Muscle of leg (tissue), 11 donors: ENCODE measurements around the gene RYR1. TPM values are rescaled to one million over a fixed set of nuclear protein-coding genes. Genes with fewer than 3 reads are reported as not detected.

ENCODE experiments used
- DNase-seq: peaks from one replicate; pipeline ENCODE4 v3.0.0; 2013
- H3K27ac ChIP-seq: one replicate; pipeline ENCODE4 v1.5.1; 2013; ENCODE audit warnings: mild to moderate bottlenecking, low read length, control low read depth
- H3K27me3 ChIP-seq: one replicate; pipeline ENCODE4 v1.6.1; 2013; ENCODE audit warnings: low read length; ENCODE audit not compliant: control insufficient read depth, insufficient read depth
- H3K36me3 ChIP-seq: one replicate; pipeline ENCODE4 v1.6.1; 2013; ENCODE audit warnings: low read length; ENCODE audit not compliant: control insufficient read depth, insufficient read depth
- H3K4me1 ChIP-seq: one replicate; pipeline ENCODE4 v1.6.1; 2013; ENCODE audit warnings: low read length; ENCODE audit not compliant: control insufficient read depth, insufficient read depth
- H3K4me3 ChIP-seq: one replicate; pipeline ENCODE4 v1.5.1; 2013; ENCODE audit warnings: low read length, control low read depth
- H3K9me3 ChIP-seq: replicated peaks from 2 replicates; pipeline ENCODE4 v1.6.1; 2013; ENCODE audit warnings: low read depth, low read length; ENCODE audit not compliant: control insufficient read depth
- whole genome bisulfite sequencing: methylation state at CpG from one replicate; pipeline ENCODE4 v1.1.5; 2013; ENCODE audit warnings: missing lambda C conversion rate; ENCODE audit not compliant: insufficient coverage; 5-methylcytosine and 5-hydroxymethylcytosine counted together
- polyA plus RNA-seq, 8 donors: library from polyadenylated mRNA; unstranded; fragments of 120-200 nt; gene quantifications; one replicate each; pipeline versions ENCODE4 v1.2.1 to v1.2.3, GENCODE V29; 2013; ENCODE audit warnings: inconsistent platforms in 1 of 8, low replicate concordance in 1 of 8; ENCODE audit not compliant: insufficient read length in 8 of 8, insufficient read depth in 1 of 8
- total RNA-seq: library from RNA; stranded (reverse); fragments of 120-200 nt; gene quantifications from one replicate; pipeline ENCODE4 v1.2.4, GENCODE V29; 2013

The RYR1 gene
- total and polyA plus RNA-seq, 9 donors: 145 to 817 (median 491) TPM

DNA sequence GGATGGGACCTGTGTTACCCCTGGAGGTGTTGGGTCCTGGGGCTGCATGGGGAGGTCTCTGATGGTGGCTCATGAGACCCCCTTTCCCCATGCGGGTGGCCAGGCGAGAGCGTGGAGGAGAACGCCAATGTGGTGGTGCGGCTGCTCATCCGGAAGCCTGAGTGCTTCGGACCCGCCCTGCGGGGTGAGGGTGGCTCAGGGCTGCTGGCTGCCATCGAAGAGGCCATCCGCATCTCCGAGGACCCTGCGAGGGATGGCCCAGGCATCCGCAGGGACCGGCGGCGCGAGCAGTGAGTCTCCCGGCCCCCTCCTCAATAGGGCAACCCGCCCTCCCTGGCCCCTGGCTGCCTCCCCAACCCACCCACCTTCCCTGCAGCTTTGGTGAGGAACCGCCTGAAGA lies 66.0 kb downstream of the RYR1 start:
- Histone ChIP-seq H3K27me3 (no peaks in the 10 kb centered on the region), H3K27ac (no peak overlapping the region), H3K4me1 (no peaks in the 10 kb centered on the region), H3K4me3 (no peak overlapping the region), H3K36me3 (peaks cover 86% of the 10 kb centered on the region), H3K9me3 (no peaks in the 10 kb centered on the region)
- DNase-seq: no peak
- 93% methylated on average over 20 of the region's 21 CpGs for WGBS

DNA sequence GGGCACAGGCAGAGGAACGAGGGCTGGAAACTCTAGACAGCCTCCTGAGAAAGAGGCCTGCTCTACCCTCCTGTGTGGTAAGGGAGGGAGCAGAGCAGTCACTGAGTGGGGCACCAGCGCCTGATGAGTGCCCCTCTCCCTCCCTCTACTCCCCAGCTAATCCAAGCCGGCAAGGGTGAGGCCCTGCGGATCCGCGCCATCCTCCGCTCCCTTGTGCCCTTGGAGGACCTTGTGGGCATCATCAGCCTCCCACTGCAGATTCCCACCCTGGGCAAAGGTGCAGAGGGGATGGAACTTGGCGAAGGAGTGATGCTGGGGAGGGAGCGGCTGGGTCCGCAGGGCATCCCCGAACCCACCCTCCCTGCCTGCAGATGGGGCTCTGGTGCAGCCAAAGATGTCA lies 67.0 kb downstream of the RYR1 start:
- no peak overlapping the region for H3K27ac ChIP-seq
- no peak for DNase-seq
- H3K4me1 ChIP-seq: no peaks in the 10 kb centered on the region
- H3K27me3 ChIP-seq: no peaks in the 10 kb centered on the region
- H3K9me3 ChIP-seq: no peaks in the 10 kb centered on the region
- peaks cover 88% of the 10 kb centered on the region for H3K36me3 ChIP-seq
- WGBS: 88% methylated on average over 4 of the region's 11 CpGs
- no peak overlapping the region for H3K4me3 ChIP-seq

DNA sequence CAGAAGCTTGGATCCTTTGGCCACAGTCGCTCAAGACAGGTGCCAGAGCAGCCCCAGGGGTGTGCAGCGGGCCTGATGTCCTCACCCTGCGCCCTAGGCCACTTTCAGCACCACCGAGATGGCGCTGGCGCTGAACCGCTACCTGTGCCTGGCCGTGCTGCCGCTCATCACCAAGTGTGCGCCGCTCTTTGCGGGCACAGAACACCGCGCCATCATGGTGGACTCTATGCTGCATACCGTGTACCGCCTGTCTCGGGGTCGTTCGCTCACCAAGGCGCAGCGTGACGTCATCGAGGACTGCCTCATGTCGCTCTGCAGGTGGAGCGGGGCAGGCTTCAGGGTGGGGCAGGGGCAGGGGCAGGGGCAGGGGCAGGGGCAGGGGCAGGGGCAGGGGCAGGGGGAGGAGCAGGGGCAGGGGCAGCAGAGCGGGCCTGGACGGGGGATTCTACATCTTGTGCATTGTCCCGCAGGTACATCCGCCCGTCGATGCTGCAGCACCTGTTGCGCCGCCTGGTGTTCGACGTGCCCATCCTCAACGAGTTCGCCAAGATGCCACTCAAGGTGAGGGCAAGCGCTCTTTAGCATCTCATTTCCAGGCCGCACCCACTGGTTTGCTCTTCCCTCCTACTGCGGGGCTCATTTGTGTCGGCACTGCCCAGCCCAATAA lies 69.1 kb downstream of the RYR1 start:
- DNase-seq: no peak
- H3K36me3 ChIP-seq: peaks cover 83% of the 10 kb centered on the region
- H3K27ac ChIP-seq: no peak overlapping the region
- H3K4me1 ChIP-seq: no peaks in the 10 kb centered on the region
- H3K4me3 ChIP-seq: no peak overlapping the region
- H3K27me3 ChIP-seq: no peaks in the 10 kb centered on the region
- 90% methylated on average over 33 of the region's 41 CpGs for WGBS
- no peaks in the 10 kb centered on the region for H3K9me3 ChIP-seq

DNA sequence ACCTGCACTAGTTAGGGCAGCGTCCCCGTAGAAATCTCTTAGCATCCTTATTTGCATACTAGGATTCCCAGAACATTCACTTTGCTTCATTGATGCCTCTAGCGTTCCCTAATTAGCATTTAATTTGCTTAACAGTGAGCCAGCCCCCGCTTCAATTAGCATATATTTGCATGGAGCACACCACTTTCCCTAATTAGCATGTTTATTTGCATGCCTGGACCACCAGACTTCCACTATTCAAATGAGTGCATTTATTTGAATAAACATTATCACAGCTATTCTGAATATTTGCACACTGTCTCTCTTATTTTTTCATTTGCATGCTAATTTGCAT lies 69.6 kb downstream of the RYR1 start:
- Histone ChIP-seq H3K4me1 (no peaks in the 10 kb centered on the region), H3K36me3 (peaks cover 83% of the 10 kb centered on the region)
- WGBS: 68% methylated on average over 4 of the region's 4 CpGs

DNA sequence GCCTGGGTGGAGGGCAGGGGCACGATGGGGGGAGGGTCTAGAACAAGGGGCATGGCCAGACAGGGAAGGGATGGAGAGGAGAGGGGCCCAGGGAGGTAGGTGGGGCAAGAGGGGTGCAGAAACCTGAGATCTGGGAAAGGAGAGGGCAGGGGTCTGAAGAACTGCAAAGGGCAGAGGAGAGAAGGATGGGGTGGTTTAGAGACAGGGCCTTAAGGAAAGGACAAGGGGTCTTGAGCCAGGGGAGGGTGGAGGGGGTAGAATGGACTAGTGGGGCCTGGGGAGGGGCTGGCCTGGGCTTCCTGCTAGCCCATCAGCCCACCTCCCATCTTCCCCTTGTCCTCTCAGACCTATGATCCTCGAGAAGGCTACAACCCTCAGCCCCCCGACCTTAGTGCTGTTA lies 72.5 kb downstream of the RYR1 start:
- peaks cover 77% of the 10 kb centered on the region for H3K36me3 ChIP-seq
- no peak for DNase-seq
- H3K9me3 ChIP-seq: no peaks in the 10 kb centered on the region
- no peak overlapping the region for H3K27ac ChIP-seq
- WGBS: 50% methylated on average over 1 of the region's 3 CpGs
- H3K4me1 ChIP-seq: no peaks in the 10 kb centered on the region
- no peak overlapping the region for H3K4me3 ChIP-seq
- H3K27me3 ChIP-seq: no peaks in the 10 kb centered on the region

More for the DNA sequence above, 69.6 kb downstream of the RYR1 start:
- DNase-seq: no peak
- Histone ChIP-seq H3K9me3 (no peaks in the 10 kb centered on the region), H3K27me3 (no peaks in the 10 kb centered on the region), H3K4me3 (no peak overlapping the region), H3K27ac (no peak overlapping the region)

DNA sequence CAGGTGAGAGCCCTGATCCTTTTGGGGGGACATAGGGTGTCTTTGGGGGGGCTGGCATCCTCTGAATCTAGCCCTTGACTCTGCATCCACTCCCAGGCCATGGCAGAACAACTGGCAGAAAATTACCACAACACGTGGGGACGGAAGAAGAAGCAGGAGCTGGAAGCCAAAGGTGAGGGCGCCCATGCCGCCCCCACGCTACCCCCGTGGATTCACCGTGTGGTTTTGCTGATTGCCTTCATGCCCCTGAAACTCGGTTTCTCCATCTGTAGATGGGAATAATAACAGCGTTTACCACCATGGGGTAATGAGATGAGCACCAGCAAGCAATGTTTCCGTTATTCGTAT lies 72.9 kb downstream of the RYR1 start:
- Histone ChIP-seq H3K36me3 (peaks cover 78% of the 10 kb centered on the region), H3K9me3 (no peaks in the 10 kb centered on the region), H3K27me3 (no peaks in the 10 kb centered on the region), H3K4me3 (no peak overlapping the region), H3K4me1 (no peaks in the 10 kb centered on the region), H3K27ac (no peak overlapping the region)
- no peak for DNase-seq
- WGBS: 91% methylated on average over 8 of the region's 11 CpGs

DNA sequence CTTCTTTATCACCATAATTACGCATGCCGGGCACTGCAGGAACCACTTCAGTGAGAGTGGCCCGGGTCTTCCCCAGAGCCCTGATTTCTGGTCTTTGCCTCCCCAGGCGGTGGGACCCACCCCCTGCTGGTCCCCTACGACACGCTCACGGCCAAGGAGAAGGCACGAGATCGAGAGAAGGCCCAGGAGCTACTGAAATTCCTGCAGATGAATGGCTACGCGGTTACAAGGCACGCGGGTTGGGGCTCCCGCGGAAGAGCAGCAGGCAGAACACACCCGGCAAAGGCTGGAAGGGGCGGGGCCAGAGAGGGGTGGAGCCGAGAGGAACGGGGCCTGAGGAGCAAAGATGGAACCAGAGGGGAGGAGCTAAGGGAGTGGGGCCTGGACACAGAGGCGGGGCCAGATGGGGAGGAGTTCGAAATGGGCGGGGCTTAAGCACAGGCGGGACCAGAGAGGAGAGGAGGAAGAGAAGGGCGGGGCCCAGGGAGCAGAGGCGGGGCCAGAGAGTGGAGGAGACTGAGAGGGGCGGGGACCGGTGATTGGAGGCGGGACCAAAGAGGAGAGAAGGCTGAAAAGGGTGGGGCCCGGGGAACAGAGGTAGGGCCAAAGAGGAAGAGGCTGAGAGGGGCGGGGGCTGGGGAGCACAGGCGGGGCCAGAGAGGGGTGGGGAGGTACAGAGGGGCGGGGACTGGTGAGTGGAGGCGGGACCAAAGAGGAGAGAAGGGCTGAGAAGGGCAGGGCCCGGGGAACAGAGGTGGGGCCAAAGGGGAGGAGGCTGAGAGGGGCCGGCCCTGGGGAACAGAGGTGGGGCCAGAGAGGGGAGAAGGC lies 73.4 kb downstream of the RYR1 start:
- H3K9me3 ChIP-seq: no peaks in the 10 kb centered on the region
- H3K4me3 ChIP-seq: no peak overlapping the region

DNA sequence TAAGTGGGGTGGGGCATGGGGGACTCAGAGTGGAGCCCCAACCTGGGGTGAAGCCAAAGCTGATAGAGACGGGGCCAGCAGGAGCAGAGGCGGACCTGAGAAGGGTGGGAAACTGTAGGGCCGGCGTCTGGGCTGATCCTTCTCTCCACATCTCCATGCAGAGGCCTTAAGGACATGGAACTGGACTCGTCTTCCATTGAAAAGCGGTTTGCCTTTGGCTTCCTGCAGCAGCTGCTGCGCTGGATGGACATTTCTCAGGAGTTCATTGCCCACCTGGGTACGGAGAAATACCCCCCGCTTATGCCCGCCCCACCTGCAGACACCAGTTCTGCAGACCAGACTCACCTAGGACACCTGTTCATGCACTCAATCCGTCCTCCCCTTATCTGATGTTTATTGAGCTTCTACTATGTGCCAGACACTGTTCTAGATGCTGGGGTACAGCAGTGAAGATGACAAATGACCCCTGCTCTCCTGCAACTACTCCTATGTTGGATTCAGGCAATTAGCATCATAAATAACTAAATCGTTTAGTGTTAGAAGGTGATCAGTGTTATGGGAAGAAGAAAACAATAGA lies 74.1 kb downstream of the RYR1 start:
- 67% methylated on average over 6 of the region's 12 CpGs for WGBS
- DNase-seq: no peak
- no peaks in the 10 kb centered on the region for H3K27me3 ChIP-seq
- H3K27ac ChIP-seq: no peak overlapping the region
- no peaks in the 10 kb centered on the region for H3K4me1 ChIP-seq
- peaks cover 83% of the 10 kb centered on the region for H3K36me3 ChIP-seq
- no peak overlapping the region for H3K4me3 ChIP-seq
- no peaks in the 10 kb centered on the region for H3K9me3 ChIP-seq

More for the DNA sequence above, 73.4 kb downstream of the RYR1 start:
- peak; percentile 65 for DNase-seq
- Histone ChIP-seq H3K36me3 (peaks cover 76% of the 10 kb centered on the region), H3K4me1 (no peaks in the 10 kb centered on the region), H3K27ac (no peak overlapping the region), H3K27me3 (no peaks in the 10 kb centered on the region)
- WGBS: 28% methylated on average over 30 of the region's 35 CpGs

DNA sequence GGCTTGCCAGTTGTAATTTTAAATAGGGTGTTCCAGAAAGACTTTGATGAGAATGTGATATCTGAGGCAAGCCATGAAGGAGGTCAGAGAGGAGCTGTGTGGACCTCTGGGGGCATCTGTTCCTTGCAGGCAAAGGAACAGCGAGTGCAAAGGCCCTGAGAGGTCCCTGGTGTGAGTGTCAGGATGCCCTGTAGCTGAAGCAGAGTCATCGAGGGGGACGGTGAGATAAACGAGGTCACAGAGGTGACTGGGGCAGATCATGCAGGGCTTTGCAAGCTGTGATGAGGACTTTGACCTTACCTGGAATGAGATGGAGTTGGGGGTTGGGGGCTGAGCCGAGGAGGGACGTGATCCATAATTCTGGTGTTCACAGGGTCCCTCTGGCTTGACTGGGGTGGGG lies 75.0 kb downstream of the RYR1 start:
- WGBS: 72% methylated on average over 6 of the region's 6 CpGs
- Histone ChIP-seq H3K27me3 (no peaks in the 10 kb centered on the region), H3K27ac (no peak overlapping the region), H3K9me3 (no peaks in the 10 kb centered on the region), H3K4me1 (no peaks in the 10 kb centered on the region), H3K4me3 (no peak overlapping the region), H3K36me3 (peaks cover 79% of the 10 kb centered on the region)
- DNase-seq: no peak

DNA sequence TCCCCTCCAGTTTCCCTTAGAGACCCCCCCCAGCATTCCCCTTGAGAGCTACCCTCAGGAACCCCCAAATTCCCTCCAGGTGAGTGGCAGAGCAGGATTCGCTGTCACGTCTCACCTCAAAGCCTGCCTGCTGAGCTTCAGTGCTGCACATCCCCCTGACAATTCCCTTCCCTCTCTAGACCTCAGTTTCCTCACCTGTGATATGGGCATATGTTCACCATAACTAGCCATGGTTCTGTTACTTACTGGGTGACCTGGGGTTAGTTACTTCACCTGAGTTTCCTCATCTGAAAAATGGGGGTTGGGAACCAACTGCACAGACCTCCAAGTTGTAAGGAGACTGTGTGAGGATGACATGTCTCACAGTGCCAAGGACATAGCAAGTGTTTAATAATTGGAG lies 75.5 kb downstream of the RYR1 start:
- DNase-seq: no peak
- Histone ChIP-seq H3K27ac (no peak overlapping the region), H3K4me1 (no peaks in the 10 kb centered on the region), H3K9me3 (no peaks in the 10 kb centered on the region), H3K4me3 (no peak overlapping the region), H3K27me3 (no peaks in the 10 kb centered on the region), H3K36me3 (peaks cover 75% of the 10 kb centered on the region)
- WGBS: no CpG with 5 or more reads among the region's 2 CpGs
